Measurements from ENCODE around the gene POLA2. TPM values are rescaled to one million over a fixed set of nuclear protein-coding genes. Genes with fewer than 3 reads are reported as not detected.
"Not testable (repeated sequence)": the region's sequence is repeated elsewhere in the genome, so short reads cannot be mapped to it uniquely, and the experiment has no call there.

POLA2 gene
- polyA plus RNA-seq, 10 donors = 28.6 to 45.5 (median 34.7) TPM

DNA sequence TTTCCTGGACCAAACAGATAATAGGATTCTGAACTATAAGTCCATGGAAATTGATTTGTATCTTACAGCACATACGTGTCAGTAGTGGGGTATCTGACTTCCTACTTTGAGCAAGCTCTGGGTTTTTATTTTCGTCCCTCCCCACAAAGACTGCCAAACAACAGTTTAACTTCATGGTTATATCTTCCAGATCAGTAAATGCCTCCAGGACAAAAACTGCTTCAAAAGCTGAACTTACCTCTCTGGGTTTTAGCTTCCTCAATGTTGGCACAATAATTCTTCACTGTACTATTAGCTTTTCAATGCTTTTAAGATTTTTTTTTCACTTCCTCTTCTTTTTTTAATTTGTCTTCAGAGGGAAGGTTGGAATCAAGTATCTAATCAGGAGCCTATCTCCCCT lies 67.7 kb downstream of the POLA2 start:
- DNase-seq = no peak

DNA sequence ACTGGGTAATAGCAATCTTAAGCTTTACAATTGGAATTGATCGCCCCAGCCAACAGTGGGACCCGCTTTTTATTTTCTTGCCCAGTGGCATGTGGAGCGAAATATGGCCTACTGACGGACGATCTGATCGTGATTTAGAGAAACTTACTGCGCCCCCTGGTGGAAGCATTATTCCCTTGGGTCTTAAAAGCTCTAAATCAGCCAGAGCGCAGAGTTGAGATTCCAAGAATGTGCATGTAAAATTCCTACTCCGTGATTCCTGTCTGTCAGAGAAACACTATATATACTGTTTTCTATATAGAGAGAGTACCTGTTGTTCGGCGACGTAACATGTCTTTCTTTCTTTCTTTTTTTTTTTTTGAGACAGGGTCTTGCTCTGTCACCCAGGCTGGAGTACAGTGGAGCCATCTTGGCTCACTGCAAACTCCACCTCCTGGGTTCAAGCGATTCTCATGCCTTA lies 68.2 kb downstream of the POLA2 start:
- DNase-seq = peak; percentile 91 to 93 (median 92)

DNA sequence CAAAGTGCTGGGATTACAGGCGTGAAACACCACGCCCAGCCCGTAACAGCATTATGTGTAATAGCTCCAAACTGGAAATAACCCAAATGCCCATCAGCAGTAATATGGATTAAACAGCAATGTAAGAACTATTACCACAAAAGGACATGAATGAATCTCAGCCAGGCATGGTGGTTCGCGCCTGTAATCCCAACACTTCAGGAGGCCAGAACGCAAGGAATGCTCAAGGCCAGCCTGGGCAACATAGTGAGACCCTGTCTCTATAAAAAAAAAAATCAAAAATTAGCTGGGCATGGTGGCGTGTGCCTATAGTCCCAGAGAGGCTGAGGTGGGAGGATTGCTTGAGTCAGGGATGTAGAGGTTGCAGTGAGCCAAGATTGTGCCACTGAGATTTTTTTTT lies 68.8 kb downstream of the POLA2 start:
- DNase-seq = no peak

DNA sequence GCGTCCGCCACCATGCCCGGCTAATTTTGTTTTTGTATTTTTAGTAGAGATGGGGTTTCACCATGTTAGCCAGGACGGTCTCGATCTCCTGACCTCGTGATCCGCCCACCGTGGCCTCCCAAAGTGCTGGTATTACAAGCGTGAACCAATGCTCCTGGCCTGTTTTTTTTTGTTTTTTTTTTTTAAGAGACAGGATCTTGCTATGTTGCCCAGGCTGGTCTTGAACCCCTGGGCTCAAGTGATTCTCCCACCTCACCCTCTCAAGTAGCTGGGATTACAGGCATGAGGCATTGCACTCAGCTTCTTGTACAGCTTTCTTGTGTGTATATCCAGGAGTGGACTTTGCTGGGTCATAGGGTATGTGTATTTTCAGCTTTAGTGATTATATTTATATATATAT lies 70.8 kb downstream of the POLA2 start:
- DNase-seq = not testable (repeated sequence)

DNA sequence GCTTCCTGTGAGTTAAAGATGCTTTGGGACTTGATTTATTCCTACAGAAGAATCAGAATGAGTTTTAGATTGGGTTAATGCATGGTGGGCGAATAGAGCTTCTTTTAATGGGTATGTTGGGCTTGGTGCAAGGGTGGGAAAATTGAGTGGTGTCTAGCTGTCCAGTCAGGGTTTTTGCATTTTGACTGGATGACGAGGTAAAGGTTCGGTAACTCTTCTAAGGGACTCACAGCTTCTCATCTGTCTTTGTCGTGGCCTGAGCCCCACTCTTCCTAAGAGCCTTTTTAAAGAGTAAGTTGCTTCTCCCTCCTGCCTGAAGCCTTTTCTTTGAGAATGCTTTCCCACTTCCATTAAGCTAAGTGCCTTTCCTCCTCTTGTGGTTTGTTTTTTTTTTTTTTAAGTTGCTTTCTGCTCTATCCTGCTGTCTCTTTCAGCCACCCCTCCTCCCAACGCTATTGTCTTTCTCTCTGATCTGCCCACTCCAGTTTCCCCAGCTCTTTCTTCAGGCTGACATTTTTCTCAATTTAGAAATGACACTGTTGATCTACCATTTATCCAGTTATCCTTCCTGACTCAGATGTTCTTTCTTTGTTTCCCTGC lies 73.0 kb downstream of the POLA2 start:
- no peak for DNase-seq

DNA sequence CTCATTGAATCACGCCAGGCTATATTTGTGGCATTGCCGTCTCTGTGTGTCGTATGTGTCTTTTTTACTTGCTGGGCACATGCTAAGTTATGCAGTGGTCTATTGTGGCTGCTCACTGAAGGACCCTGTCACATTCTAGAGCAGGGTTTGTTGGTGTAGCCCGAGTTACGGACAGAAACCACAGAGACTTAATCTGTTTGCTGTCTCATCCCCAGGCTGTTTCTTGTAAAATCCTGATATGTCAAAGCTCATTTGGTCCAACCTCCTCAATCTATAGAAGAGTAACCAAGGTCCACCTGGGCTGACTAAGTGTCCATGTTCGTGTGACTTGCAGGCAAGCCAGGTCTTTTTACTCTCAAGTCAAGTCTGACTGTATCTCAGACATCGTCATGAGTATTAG lies 76.9 kb downstream of the POLA2 start:
- DNase-seq = no peak

DNA sequence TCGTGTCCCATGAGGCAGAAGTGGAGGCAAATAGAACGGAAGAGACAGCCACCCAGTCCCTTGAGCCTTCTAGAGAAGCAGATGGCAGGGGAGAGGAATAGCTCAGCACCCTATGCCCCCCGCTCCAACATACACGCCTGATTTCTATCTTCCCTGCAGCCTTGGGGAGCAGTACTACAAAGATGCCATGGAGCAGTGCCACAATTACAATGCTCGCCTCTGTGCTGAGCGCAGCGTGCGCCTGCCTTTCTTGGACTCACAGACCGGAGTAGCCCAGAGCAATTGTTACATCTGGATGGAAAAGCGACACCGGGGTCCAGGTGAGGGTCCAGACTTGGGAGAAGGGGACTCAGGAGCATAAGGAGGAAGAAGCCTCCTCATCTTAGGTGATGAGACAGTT lies 78.5 kb downstream of the POLA2 start:
- no peak for DNase-seq

DNA sequence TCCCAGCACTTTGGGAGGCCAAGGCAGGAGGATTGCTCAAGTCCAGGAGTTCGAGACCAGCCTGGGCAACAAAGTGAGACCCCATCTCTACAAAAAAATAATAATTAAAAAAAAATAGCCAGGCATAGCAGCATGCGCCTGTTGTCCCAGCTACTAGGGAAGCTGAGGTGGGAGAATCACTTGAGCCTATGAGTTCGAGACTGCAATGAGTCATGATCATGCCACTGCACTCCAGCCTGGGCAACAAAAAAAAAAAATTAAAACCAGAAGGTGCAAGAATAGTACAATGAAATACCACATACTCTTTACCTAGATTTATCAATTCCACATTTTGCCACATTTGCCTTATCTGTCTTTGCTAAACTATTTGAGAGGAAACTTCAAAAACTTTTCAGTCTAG lies 80.1 kb downstream of the POLA2 start:
- no peak for DNase-seq

Other genes with a start within 250 kb of the POLA2 start
- gene ARL2, start 247.8 kb upstream of the POLA2 start, polyA plus RNA-seq (ENCODE audit: insufficient read length in 10 of 10) = 10 to 100 TPM; 60.2 to 90.7 (median 76.5) TPM
- gene SNX15, start 234.5 kb upstream of the POLA2 start, polyA plus RNA-seq (ENCODE audit: insufficient read length in 10 of 10) = 10 to 100 TPM; 17.5 to 25.7 (median 22.5) TPM
- gene SAC3D1, start 220.8 kb upstream of the POLA2 start, polyA plus RNA-seq (ENCODE audit: insufficient read length in 10 of 10) = 10 to 100 TPM in 8 of 10 donors, 1 to 10 TPM in 2; 9.6 to 14.9 (median 12.1) TPM
- gene NAALADL1, start 203.4 kb upstream of the POLA2 start, polyA plus RNA-seq (ENCODE audit: insufficient read length in 10 of 10) = 1 to 10 TPM; 6.3 to 10.0 (median 7.6) TPM
- gene CDCA5, start 177.9 kb upstream of the POLA2 start, polyA plus RNA-seq (ENCODE audit: insufficient read length in 10 of 10) = 10 to 100 TPM in 7 of 10 donors, 1 to 10 TPM in 3; 8.2 to 19.0 (median 10.9) TPM
- gene ZFPL1, start 177.7 kb upstream of the POLA2 start, polyA plus RNA-seq (ENCODE audit: insufficient read length in 10 of 10) = 10 to 100 TPM; 16.9 to 27.3 (median 20.1) TPM
- 100 to 1,000 TPM in 7 of 10 donors, 10 to 100 TPM in 3; 75.4 to 150 (median 107) TPM for gene VPS51, start 165.7 kb upstream of the POLA2 start, polyA plus RNA-seq (ENCODE audit: insufficient read length in 10 of 10)
- 10 to 100 TPM in 5 of 10 donors, 1 to 10 TPM in 5; 6.4 to 12.8 (median 10.2) TPM for gene TM7SF2, start 150.1 kb upstream of the POLA2 start, polyA plus RNA-seq (ENCODE audit: insufficient read length in 10 of 10)
- gene ZNHIT2, start 144.3 kb upstream of the POLA2 start, polyA plus RNA-seq (ENCODE audit: insufficient read length in 10 of 10) = 1 to 10 TPM; 3.6 to 5.8 (median 4.4) TPM
- gene FAU, start 139.8 kb upstream of the POLA2 start, polyA plus RNA-seq (ENCODE audit: insufficient read length in 10 of 10) = 1,000 to 10,000 TPM in 4 of 10 donors, 100 to 1,000 TPM in 6; 706 to 1,181 (median 912) TPM
- gene MRPL49, start 139.6 kb upstream of the POLA2 start, polyA plus RNA-seq (ENCODE audit: insufficient read length in 10 of 10) = 10 to 100 TPM; 17.5 to 26.5 (median 23.4) TPM
- 10 to 100 TPM; 37.4 to 45.1 (median 38.9) TPM for gene SYVN1, start 127.4 kb upstream of the POLA2 start, polyA plus RNA-seq (ENCODE audit: insufficient read length in 10 of 10)
- under 1 TPM in 2 of 10 donors, not detected in 8; 0.17 to 0.20 TPM for gene SPDYC, start 91.7 kb upstream of the POLA2 start, polyA plus RNA-seq (ENCODE audit: insufficient read length in 10 of 10)
- gene CAPN1, start 80.0 kb upstream of the POLA2 start, polyA plus RNA-seq (ENCODE audit: insufficient read length in 10 of 10) = 10 to 100 TPM; 65.5 to 83.6 (median 74.5) TPM
- gene CDC42EP2, start 52.9 kb downstream of the POLA2 start, polyA plus RNA-seq (ENCODE audit: insufficient read length in 10 of 10) = 10 to 100 TPM; 19.7 to 32.2 (median 27.1) TPM
- gene DPF2, start 71.9 kb downstream of the POLA2 start, polyA plus RNA-seq (ENCODE audit: insufficient read length in 10 of 10) = 10 to 100 TPM; 44.0 to 59.0 (median 48.1) TPM
- gene TIGD3, start 92.8 kb downstream of the POLA2 start, polyA plus RNA-seq (ENCODE audit: insufficient read length in 10 of 10) = under 1 TPM in 8 of 10 donors, not detected in 2; 0.10 to 0.22 (median 0.19) TPM
- 1 to 10 TPM; 5.1 to 9.4 (median 6.2) TPM for gene SLC25A45, start 120.7 kb downstream of the POLA2 start, polyA plus RNA-seq (ENCODE audit: insufficient read length in 10 of 10)
- gene FRMD8, start 124.7 kb downstream of the POLA2 start, polyA plus RNA-seq (ENCODE audit: insufficient read length in 10 of 10) = 10 to 100 TPM in 3 of 10 donors, 1 to 10 TPM in 7; 7.4 to 12.7 (median 9.2) TPM
- 100 to 1,000 TPM in 3 of 10 donors, 10 to 100 TPM in 7; 39.4 to 242 (median 61.8) TPM for gene NEAT1, start 160.8 kb downstream of the POLA2 start, polyA plus RNA-seq (ENCODE audit: insufficient read length in 10 of 10)
- 100 to 1,000 TPM in 9 of 10 donors, 10 to 100 TPM in 1; 85.1 to 316 (median 172) TPM for gene MALAT1, start 237.1 kb downstream of the POLA2 start, polyA plus RNA-seq (ENCODE audit: insufficient read length in 10 of 10)

Measured in muscle of back (tissue), 11 donors.